SH-SY5Y (cell line): ENCODE measurements around the gene KCND2.

Experiments
- GATA2 ChIP-seq: IDR thresholded peaks from 2 replicates; pipeline ENCODE4 v1.6.1; 2011; ENCODE audit warnings: mild to moderate bottlenecking, low read depth, low read length
- GATA3 ChIP-seq: IDR thresholded peaks from 2 replicates; pipeline ENCODE4 v1.6.1; 2011; ENCODE audit warnings: low read depth, mild to moderate bottlenecking, low read length, moderate library complexity

The KCND2 gene

DNA sequence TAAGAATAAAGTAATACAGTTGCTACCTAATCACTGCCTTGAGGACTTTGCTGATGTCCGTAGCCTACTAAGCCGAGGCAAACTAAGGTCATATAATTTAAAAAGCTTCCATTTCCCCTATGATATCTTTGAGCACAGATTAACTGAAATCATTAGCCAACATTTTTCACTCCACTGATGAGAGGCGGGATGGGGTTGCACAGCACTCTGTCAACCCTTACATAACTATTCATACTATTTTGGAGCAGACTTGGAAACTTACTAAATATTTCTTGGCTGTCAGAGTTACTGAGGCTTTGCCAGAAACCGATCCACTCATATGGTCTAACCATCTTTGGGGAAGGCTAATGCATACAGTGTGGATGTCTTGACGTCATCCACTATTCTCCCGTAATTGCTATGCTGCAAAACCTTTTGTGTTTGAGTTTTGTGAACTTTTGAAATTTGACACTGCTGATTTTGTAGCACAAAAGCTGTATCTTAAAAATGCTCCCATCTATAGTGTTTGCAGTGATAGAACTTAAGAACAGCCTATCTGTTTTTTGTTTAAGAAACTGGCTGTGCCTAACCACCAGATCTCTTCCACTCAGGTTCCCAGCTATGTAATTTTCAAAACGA is 336.3 kb downstream of the KCND2 start:
- no peak for TF ChIP-seq GATA3
- TF ChIP-seq GATA2: no peak

DNA sequence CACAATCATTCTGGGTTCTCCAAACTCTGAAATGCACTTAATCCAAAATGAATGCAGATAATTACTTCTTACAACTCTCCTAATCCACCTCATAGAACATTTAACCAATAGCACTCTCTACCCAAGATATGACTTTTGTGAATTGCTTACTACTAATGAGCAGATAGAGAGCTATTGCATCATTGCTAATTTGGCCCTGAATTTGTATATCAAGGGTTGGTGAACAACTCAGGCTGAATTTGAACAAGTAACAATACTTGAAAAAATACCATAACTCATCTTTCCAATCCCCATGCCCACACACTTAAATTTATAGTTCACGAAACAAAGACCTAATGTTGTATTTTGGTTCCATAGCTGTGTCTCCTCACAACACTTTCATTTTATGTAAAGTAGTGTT is 339.0 kb downstream of the KCND2 start:
- TF ChIP-seq GATA3: no peak
- TF ChIP-seq GATA2: no peak

DNA sequence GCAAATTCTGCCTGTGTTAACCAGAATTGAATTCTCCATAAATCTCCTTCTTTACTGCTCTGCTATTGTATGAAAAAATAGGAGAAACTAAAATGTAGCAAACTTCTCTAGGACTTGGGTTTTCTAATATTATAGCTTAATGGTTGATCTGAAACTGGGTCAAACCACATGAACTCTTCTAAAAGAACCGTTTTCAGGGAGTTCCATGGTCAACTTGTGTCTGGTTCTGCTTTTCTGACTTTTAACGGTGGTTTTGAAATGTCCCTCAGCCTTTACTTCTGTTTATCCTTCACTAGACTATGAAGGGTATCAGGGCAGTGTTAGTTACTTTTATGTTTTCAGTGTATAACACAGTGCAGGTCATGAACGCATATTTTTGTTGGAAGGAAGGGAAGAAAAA is 342.7 kb downstream of the KCND2 start:
- TF ChIP-seq GATA2 (no peak), GATA3 (no peak)

DNA sequence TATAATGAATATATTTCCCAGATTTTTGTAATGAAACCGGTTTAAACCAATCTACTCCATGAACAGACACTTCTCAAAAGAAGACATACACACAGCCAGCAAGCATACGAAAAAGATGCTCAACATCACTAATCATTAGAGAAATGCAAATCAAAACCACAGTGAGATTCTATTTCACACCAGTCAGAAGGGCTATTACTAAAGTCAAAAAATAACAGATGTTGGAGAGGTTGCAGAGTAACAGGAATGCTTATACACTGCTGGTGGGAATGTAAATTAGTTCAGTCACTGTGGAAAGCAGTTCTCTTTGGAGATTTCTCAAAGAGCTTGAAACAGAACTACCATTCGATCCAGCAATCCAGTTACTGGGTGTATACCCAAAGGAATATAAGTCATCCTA is 344.3 kb downstream of the KCND2 start:
- TF ChIP-seq GATA3: no peak
- no peak for TF ChIP-seq GATA2

DNA sequence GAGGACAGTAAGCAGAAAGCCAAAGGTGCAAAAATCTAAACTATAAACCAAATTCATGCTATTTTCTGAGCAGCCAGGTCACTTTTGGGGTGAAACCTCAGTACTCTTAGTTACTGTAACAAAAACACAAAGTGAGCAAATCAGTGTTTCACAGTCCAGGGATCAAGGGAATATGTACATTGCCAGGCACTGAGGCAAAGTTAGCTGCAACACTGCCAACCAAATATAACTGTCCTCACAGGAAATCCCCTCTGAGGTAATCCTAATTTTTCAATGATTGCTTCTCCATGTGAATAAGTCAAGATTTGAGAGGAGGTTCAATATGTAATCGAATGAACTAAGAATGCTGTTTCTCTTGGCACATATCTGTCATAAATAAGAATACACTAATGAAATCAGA is 355.3 kb downstream of the KCND2 start:
- TF ChIP-seq GATA3: no peak
- no peak for TF ChIP-seq GATA2

DNA sequence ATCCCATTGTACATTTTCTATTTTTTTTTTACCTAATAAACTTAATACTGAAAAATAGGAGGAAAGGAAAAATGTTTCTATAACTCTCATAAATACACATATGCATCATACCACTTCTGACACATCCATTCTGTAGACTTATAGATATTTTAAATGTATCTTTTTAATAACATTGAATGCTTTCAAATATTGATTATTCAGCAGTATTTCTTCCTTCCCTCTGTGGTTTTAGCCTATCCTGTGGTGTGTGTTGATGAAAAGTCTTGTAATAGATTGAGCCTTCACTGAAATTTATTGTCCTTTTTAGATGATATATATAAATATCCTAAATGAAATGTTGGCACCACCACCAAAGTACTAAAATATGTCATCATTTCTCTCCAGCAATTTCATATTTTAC is 366.9 kb downstream of the KCND2 start:
- TF ChIP-seq GATA3 (no peak), GATA2 (no peak)

DNA sequence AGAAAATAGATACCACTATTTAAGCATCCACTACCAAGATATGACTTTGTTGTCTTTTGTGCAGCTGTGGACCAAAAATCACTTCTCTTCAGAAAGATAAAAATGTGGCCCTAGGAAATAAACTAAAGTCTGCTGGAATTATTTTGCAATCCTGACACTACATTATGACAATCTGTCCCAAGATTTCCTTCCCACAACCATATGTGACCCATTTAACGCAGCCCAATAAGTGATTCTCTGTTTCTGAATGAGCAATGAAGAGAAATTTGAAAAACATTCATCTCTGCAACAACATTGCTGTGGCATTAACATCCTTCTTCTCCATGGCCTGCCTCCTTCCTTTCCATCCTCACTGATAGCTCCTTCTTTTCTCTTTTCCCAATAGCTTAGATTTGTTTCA is 373.0 kb downstream of the KCND2 start:
- no peak for TF ChIP-seq GATA2
- TF ChIP-seq GATA3: no peak

DNA sequence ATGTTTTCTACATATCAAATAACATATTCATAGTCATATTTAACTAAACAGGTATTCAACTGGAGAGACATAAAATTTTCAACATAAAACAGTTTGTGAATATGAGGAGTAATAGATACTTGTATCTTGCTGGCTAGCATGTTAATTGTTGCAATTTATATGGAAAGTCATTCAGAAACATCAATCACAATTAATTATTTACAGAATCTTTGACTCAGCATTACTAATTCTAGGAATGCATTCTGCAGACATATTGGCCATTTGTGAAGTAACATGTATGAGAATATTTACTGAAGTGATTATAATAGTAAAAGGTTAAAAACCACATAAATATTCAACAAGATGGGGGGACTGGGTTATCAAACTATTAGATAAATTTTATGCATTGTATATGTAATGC is 381.3 kb downstream of the KCND2 start:
- TF ChIP-seq GATA3: no peak
- TF ChIP-seq GATA2: no peak

DNA sequence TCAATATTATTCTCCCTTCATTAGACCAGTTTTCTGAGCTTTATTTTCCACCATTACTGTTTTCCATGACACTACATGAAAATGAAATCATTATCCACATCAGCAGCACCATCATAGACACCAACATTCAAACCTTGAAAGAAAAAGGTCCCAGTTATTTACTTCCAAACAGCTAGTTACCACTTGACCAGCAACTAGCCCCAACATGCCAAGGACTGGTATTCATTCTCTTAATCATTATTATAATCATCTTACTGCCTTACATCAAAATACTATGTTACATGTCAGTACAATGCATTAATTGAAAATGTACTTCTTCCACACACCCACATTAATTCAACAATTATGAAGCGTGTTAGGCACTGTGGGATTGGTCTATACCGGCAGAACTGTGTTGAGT is 385.5 kb downstream of the KCND2 start:
- TF ChIP-seq GATA2 (no peak), GATA3 (no peak)

DNA sequence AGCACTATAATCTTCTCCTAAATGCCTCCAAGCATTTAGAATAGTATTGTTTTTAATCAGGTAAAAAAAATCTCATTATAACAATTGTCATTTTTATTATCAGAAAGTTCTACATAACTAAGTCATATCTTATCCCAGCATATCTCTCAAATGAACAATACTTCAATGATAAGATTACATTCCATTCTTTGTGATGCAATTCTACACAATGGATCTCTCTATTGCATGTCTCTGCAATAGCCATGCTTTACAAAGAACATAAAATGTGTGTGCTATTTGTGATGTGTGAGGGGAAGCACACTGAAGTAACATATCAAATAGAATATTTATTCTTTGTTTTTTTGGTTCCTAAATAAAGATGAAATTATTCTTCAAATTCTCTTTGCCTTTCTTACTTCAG is 389.3 kb downstream of the KCND2 start:
- no peak for TF ChIP-seq GATA3
- TF ChIP-seq GATA2: no peak

DNA sequence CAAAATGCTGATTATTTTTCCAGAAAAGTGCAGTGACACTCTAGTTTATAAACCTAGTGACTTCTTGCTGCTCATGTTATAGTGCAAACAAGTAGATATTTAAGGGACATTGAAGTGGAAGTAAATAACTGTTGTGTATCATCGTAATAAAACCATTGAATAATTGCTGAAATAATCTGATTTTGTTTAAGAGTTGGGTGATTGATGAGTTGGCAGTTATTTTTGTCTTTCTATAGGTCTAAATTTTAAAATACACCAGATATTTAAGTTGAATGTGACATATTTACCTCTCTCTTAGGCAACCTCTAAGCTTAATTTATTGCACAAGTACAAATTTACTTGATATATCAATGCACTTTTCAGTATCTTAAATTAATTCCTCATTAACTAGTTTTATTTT is 392.1 kb downstream of the KCND2 start:
- TF ChIP-seq GATA3 (no peak), GATA2 (no peak)

DNA sequence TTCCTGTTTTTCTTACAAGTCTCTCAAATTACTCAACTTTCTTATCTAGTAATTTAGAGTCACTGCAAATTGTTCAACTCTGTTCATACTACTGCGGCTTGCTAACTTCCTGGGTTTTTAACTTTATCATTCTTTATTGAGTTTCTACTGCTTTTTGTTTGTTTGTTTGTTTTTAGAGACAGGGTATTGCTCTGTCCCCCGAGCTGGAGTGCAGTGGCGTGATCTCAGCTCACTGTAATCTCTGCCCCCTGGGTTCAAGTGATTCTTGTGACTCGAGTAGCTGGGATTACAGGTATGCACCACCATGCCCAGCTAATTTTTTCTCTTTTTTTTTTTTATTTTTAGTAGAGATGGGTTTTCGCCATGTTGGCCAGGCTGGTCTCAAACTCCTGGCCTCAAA is 402.1 kb downstream of the KCND2 start:
- TF ChIP-seq GATA3: no peak
- TF ChIP-seq GATA2: no peak

DNA sequence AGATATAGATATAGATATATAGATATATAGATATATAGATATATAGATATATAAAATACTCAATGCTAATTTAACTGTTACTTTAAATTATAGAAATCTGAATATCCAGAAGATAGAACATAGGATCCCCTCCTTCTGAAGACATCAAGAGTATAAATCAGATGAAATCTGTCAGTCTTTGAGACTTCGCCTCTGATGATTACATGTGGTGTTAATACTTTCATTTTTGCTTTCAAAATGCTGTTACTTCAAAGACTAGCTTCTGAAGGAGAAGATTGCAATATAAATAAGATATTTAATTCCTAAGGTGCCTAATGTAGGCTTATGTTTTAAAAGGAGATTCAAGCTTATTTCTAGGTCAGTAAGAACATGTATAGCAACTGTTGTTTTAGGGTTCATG is 404.6 kb downstream of the KCND2 start:
- TF ChIP-seq GATA2: no peak
- no peak for TF ChIP-seq GATA3

DNA sequence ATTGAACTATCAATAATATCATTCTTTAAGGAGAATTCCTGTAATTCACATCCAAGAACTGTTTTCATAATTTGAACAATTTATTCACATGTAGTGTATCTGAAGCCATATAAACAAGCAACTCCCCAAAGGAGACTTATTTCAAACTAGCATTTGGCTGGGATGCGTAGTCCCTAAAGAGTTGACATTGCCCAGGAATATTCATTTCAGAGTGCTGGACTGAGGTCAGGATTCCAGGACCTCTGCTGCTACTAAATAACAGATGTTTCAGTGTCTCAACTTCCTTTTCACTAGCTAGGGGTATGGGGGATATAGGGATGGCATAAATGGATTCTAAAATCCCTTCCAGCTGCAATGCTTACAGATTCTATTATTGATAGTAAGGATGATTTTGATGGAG is 408.0 kb downstream of the KCND2 start:
- TF ChIP-seq GATA3 (no peak), GATA2 (no peak)

DNA sequence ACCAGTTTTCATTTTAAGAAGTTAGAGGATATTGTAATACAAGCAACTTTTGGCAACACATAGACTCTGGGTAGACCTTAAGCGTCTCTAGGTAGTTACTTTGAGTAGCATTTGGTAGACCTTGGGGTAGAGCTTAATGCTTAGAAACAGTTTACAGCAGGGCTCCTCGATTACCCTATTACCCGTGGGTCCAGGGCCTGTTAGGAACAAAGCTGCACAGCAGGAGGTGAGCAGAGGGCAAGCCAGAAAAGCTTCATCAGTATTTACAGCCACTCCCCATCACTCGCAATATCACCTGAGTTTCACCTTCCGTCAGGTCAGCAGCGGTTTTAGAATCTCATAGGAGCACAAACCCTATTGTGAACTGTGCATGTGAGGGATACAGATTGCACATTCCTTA is 411.5 kb downstream of the KCND2 start:
- TF ChIP-seq GATA2 (no peak), GATA3 (no peak)

DNA sequence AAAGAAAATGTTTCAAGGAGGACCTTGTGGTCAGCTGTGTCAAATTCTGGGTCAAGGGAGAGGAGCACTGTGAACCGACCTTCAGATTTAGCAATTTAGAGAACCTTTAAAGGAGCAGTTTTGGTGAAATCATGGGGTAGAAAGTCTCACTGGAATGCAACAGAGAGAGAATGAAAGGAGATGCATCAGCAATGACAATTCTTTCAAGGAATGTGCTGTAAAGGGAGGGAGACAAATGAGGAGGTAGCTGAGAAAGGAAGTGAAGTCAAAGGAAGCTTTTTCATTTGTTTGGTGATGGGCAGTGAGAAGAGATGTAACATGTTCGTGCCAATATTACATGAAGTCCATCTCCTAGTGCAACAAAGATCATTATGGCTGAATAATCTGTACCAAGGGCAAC is 418.9 kb downstream of the KCND2 start:
- TF ChIP-seq GATA3 (no peak), GATA2 (no peak)
